DND-41 (cell line): Measurements from ENCODE around the gene XRCC6.
"Not testable (repeated sequence)": the region's sequence is repeated elsewhere in the genome, so short reads cannot be mapped to it uniquely, and the experiment has no call there.

Experiments
- CTCF ChIP-seq: IDR thresholded peaks from 2 replicates; pipeline ENCODE4 v1.5.1; 2012; ENCODE audit warnings: borderline replicate concordance, low read length, moderate library complexity, mild to moderate bottlenecking; ENCODE audit not compliant: poor library complexity, severe bottlenecking; ENCODE audit errors: extremely low read depth
- EZH2 ChIP-seq: IDR thresholded peaks from 3 replicates; pipeline ENCODE4 v1.6.1; 2012; ENCODE audit warnings: borderline replicate concordance, low read depth, mild to moderate bottlenecking, moderate library complexity, low read length, inconsistent platforms; ENCODE audit not compliant: severe bottlenecking

GRCh38 chr22:41637623-41638022 is 16.5 kb downstream of the XRCC6 start:
- TF ChIP-seq CTCF, EZH2: not testable (repeated sequence)
